ENCODE measurements around the gene GINS3.
A peak's percentile ranks its signal among the peaks of the same experiment; 100 is the strongest.

The GINS3 gene

GRCh38 chr16:58425245-58425644 is 33.0 kb downstream of the GINS3 start:
- H3K4me3 ChIP-seq (ENCODE audit: low read depth, low read length): no peak overlapping the region
- no peak for DNase-seq (ENCODE audit: low read depth)
- no peak for TF ChIP-seq CTCF (IDR thresholded peaks at IDR 0.05; ENCODE audit: control insufficient read depth, extremely low read depth, insufficient read depth)

- no peak overlapping the region for H3K4me3 ChIP-seq (ENCODE audit: low read depth, low read length)
- no peak for TF ChIP-seq CTCF (IDR thresholded peaks at IDR 0.05; ENCODE audit: control insufficient read depth, extremely low read depth, insufficient read depth)
- no peak for DNase-seq (ENCODE audit: low read depth)
Observed at GRCh38 chr16:58425756-58426494, 33.7 kb downstream of the GINS3 start.

- H3K4me3 ChIP-seq (ENCODE audit: low read depth, low read length): no peak overlapping the region
- DNase-seq (ENCODE audit: low read depth): peak; percentile 39
- TF ChIP-seq CTCF (IDR thresholded peaks at IDR 0.05; ENCODE audit: control insufficient read depth, extremely low read depth, insufficient read depth): no peak
Observed at GRCh38 chr16:58426966-58427365, 34.7 kb downstream of the GINS3 start.

- TF ChIP-seq CTCF (IDR thresholded peaks at IDR 0.05; ENCODE audit: control insufficient read depth, extremely low read depth, insufficient read depth): no peak
- H3K4me3 ChIP-seq (ENCODE audit: low read depth, low read length): no peak overlapping the region
- DNase-seq (ENCODE audit: low read depth): no peak
Observed at GRCh38 chr16:58428621-58429542, 36.6 kb downstream of the GINS3 start.

GRCh38 chr16:58430718-58431117 is 38.4 kb downstream of the GINS3 start:
- DNase-seq (ENCODE audit: low read depth): no peak
- TF ChIP-seq CTCF (IDR thresholded peaks at IDR 0.05; ENCODE audit: control insufficient read depth, extremely low read depth, insufficient read depth): no peak
- no peak overlapping the region for H3K4me3 ChIP-seq (ENCODE audit: low read depth, low read length)

- no peak for TF ChIP-seq CTCF (IDR thresholded peaks at IDR 0.05; ENCODE audit: control insufficient read depth, extremely low read depth, insufficient read depth)
- no peak for DNase-seq (ENCODE audit: low read depth)
- H3K4me3 ChIP-seq (ENCODE audit: low read depth, low read length): no peak overlapping the region
Observed at GRCh38 chr16:58433569-58433951, 41.3 kb downstream of the GINS3 start.
